ENCODE data around the gene CCL1.

DNA sequence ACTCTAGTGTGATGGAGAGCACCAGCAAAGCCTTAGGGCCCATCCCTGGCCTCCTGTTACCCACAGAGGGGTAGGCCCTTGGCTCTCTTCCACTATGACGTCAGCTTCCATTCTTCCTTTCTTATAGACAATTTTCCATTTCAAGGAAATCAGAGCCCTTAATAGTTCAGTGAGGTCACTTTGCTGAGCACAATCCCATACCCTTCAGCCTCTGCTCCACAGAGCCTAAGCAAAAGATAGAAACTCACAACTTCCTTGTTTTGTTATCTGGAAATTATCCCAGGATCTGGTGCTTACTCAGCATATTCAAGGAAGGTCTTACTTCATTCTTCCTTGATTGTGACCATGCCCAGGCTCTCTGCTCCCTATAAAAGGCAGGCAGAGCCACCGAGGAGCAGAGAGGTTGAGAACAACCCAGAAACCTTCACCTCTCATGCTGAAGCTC, 44.0 kb downstream of the CCL1 start, which contains the start of gene CCL8:
- TF ChIP-seq, protein P1, sequence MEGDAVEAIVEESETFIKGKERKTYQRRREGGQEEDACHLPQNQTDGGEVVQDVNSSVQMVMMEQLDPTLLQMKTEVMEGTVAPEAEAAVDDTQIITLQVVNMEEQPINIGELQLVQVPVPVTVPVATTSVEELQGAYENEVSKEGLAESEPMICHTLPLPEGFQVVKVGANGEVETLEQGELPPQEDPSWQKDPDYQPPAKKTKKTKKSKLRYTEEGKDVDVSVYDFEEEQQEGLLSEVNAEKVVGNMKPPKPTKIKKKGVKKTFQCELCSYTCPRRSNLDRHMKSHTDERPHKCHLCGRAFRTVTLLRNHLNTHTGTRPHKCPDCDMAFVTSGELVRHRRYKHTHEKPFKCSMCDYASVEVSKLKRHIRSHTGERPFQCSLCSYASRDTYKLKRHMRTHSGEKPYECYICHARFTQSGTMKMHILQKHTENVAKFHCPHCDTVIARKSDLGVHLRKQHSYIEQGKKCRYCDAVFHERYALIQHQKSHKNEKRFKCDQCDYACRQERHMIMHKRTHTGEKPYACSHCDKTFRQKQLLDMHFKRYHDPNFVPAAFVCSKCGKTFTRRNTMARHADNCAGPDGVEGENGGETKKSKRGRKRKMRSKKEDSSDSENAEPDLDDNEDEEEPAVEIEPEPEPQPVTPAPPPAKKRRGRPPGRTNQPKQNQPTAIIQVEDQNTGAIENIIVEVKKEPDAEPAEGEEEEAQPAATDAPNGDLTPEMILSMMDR (IDR thresholded peaks at IDR 0.05) = no peak
- TF ChIP-seq POLR2A (IDR thresholded peaks at IDR 0.05) = no peak
